DND-41 (cell line): ENCODE results near the gene PCDHB10.

Experiments used
- CTCF ChIP-seq: IDR thresholded peaks from 2 replicates; pipeline ENCODE4 v1.5.1; 2012; ENCODE audit warnings: borderline replicate concordance, low read length, moderate library complexity, mild to moderate bottlenecking; ENCODE audit not compliant: poor library complexity, severe bottlenecking; ENCODE audit errors: extremely low read depth
- EZH2 ChIP-seq: IDR thresholded peaks from 3 replicates; pipeline ENCODE4 v1.6.1; 2012; ENCODE audit warnings: borderline replicate concordance, low read depth, mild to moderate bottlenecking, moderate library complexity, low read length, inconsistent platforms; ENCODE audit not compliant: severe bottlenecking

DNA sequence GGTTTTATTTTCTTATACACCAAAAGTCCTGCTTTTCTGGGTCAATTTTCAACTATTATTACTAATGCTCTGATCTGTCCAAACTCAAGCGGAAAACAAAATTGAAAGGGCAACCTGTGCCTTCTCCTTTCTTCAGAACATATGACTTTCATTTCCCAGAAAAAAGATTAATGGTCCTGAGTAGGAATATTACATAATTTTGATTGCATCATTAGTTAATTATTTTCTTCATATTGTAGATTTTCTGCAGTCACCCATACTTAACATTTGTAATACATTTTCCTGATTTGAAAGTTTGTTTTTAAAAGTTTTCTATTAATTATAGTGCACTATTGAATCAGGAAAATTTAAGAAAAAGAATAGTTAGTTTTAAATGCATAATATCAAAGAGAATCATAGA lies 16.2 kb upstream of the PCDHB10 start:
- no peak for TF ChIP-seq CTCF
- no peak for TF ChIP-seq EZH2
